GM18951 (cell line): ENCODE measurements around the gene CTSA.

Source experiments
- POLR2A ChIP-seq: IDR thresholded peaks from 4 replicates; pipeline ENCODE4 v1.6.1; 2011; ENCODE audit warnings: mild to moderate bottlenecking; ENCODE audit not compliant: insufficient read length, insufficient read depth; ENCODE audit errors: extremely low read depth
- in situ Hi-C: fragments of 300-500 bp; cut with MboI; formaldehyde crosslinking; loops from one replicate; pipeline ENCODE4 v1.12.0; 2022; ENCODE audit warnings: low sequenced_read_pairs, mixed read lengths, inconsistent platforms; ENCODE audit not compliant: unreplicated experiment

Gene CTSA

DNA sequence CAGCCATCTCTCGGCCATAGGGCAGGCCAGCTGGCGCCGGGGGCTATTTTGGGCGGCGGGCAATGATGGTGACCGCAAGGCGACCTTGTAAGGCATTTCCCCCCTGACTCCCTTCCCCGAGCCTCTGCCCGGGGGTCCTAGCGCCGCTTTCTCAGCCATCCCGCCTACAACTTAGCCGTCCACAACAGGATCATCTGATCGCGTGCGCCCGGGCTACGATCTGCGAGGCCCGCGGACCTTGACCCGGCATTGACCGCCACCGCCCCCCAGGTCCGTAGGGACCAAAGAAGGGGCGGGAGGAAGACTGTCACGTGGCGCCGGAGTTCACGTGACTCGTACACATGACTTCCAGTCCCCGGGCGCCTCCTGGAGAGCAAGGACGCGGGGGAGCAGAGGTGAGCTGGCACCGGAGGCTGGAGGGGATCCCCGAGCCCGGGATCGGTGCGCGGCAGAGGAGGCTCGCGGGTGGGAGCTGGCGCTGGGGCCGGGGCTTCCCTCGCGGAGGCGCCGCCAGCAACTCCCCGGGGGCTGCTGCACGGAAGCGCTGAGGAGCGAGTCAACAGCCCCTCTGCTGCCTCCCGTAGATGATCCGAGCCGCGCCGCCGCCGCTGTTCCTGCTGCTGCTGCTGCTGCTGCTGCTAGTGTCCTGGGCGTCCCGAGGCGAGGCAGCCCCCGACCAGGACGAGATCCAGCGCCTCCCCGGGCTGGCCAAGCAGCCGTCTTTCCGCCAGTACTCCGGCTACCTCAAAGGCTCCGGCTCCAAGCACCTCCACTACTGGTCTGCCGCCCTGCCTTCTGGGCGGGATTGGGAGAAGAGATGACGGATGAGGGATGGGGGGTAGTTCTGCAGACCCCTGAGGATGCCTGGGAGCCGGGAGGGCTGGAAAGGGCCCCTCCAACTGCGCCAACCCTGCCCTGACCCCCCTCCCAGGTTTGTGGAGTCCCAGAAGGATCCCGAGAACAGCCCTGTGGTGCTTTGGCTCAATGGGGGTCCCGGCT is at the start of gene CTSA, which contains the start of gene NEURL2:
TSS of gene CTSA (plus strand) at position 351 of the 999 bp plus-strand sequence. CDS start at position 585, 234 bp downstream.
TSS of gene NEURL2 (minus strand) at position 224 of the 999 bp plus-strand sequence. CDS start at position 7, 217 bp downstream.
- TF ChIP-seq POLR2A: peak; percentile 81
- in situ Hi-C loops: no loop called here

DNA sequence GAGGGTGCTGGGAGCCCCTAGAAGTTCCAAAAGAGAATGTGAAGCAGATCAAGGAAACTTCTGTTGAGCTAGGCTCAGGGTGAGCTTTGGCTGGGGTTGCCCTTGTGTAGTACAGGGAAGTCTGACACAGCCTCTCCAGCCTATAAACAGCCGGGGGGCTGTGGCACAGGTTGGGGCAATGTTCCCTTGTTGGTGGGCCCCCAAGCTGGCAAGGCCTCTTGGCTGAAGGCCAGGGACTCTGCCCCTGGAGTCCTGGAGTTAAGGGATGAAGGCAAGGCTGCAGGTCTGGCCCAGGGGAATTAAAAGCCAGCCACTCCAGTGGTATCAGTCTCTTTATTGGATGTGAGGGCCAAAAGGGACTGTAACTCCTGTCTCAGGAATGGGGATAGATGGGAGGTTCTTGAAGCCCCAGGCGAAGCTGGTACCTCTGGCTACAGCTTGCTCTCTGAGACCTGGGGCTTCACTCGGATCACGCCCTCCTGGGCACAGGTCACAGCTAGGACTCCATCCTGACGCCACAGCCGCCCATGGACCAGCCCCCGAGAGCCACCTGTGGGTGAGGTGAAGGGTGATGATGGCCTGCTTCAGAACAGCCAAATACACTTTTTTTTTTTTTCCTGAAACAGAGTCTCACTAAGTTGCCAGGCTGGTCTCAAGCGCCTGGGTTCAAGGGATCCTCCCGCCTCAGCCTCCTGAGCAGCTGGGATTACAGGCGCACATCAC is 49.6 kb upstream of the CTSA start:
- TF ChIP-seq POLR2A: no peak
- in situ Hi-C loops: no loop called here

DNA sequence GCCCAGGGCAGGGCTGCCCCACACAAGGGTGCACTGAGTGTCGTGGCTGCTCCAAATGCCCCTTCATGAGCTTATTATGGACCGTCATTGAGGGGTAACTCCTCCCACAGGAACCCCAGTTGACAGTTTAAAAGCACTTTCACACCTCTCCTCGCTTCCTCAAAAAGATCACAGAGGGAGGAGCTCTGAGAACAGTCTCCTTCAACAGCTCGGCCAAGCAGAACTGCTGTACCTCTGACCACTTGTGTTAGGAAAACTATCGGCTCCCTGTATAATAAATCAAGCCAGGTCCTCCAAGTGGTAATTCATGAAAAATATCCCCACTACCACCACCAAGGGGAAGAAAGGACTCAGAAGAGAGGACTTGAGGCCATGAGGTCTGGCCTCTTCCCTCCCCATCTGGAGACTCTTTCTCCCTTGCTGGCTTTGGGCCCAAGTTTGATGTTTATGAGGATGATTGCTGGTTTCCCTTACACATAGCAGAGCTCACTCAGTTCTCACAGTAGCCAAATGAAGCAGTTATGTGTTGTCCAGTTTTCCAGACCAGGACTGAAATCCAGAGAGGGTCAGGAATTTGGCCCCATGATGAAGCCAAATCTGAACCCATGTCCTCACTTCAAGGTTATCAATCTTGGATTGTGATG is 48.8 kb upstream of the CTSA start:
- in situ Hi-C loops: no loop called here
- TF ChIP-seq POLR2A: no peak

DNA sequence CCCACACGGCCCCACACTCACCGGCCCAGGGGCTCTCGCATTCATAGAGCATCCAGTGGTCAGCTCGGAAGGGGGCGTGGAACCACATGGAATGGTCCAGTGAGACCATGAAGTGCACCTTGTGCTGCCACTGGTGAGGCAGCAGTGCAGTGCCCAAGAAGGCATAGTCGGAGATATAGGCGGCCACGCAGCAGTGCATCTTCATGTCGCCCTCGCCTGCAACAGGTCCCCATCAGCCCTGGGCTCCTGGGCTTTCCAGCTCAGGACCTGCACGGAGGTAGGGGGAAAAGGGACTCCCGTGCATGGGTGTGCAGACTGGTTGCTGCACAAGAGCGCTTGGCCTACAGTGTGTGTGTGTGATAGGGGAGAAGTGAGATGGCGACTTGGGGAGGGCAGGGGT is 47.6 kb upstream of the CTSA start:
- TF ChIP-seq POLR2A: no peak
- in situ Hi-C loops: no loop called here

DNA sequence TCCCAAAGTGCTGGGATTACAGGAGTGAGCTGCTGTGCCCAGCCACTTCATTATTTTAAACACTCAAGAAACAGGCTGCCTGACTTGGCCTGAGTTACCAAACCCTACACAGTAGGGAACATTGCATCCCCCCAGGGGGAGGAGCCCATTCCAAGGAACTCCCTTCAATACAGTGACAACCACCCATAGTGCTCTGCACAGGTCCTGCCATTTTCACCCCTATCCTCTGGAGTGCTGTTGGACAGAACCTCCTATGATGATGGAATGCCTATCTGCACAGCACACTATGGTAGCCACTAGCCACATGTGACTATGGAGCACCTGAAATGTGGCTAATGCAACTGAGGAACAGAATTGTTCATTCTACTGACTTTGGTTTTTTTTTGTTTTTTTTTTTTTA is 45.7 kb upstream of the CTSA start:
- in situ Hi-C loops: no loop called here
- no peak for TF ChIP-seq POLR2A

DNA sequence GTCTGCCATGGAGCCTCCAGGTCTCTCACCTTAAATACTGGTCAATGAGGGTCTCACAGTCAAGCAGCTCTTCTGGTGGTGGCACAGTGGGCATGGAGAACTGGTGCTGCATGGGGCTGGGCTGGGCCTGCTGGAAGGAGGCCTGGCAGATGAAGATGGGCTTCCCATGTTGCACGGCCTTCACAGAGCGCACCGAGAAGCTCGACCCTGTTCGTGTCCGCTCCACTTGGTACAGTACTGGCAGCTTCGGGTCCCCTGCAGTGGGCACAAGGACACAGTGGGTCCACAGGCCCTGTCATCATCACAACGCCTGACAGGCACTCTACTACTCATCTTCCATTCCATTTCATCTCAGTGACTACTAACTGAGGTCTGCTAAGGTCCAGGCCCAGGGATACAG is 42.7 kb upstream of the CTSA start:
- no peak for TF ChIP-seq POLR2A
- in situ Hi-C loops: no loop called here

DNA sequence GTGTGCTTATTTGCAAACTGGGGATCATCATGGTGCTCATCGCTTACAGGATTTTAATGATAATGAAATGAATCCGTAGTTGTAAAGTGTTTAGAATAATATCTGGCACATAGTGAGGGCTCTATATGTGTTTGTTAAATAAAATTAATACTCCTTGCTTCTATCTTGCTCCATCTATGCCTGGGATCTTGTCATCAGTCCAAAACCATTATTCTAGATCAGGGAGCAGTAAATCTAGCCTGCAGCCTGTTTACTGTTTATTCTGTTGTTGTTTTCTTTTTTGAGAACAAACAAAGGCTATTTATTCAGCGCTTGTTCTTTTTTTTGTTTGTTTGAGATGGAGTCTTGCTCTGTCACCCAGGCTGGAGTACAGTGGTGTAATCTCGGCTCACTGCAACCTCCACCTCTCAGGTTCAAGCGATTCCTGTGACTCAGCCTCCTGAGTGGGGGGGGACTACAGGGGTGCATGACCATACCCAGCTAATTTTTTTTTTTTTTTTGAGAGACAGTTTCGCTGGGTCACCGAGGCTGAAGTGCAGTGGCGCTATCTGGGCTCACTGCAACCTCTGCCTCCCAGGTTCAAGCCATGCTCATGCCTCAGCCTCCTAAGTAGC is 42.1 kb upstream of the CTSA start:
- in situ Hi-C loops: no loop called here
- TF ChIP-seq POLR2A: no peak

DNA sequence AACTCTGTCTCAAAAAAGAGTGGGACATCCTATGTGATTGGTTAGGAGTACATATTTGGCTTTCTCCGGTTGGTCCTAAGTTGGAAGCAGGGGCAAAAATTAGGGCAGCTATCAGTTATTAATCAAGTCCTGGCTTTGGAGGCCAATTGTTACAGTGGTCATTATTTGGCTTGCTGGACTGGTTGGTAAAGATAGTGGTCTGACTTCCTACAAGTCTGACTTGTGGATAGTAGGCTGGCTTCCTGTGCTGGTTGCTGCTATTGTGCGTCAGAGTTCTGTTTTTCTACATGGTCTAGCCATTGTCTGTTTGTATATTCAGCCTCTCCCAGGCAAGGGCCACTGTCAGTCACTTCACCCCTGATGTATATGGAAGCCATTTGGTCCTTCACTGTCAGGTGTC is 40.9 kb upstream of the CTSA start:
- in situ Hi-C loops: no loop called here
- no peak for TF ChIP-seq POLR2A

DNA sequence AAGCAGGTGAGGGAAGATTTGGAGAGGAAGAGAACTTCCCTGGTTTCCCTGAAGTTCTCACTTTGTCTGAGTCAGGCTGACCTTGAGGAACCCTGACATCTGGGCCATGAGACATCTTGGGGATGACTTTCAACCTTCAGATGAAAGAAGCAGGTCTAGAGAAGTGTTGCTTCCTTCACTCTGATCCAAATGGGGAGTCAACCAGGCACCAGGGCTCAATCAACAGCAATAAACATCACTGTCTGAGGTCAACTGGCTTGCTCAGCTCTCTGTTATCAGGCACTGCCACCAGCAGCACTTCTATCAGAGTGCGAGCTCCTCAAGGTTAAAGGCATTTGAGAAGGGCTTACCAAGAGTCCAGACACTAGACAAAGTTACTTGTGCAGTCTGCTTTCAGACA is 40.2 kb upstream of the CTSA start:
- TF ChIP-seq POLR2A: no peak
- in situ Hi-C loops: no loop called here

DNA sequence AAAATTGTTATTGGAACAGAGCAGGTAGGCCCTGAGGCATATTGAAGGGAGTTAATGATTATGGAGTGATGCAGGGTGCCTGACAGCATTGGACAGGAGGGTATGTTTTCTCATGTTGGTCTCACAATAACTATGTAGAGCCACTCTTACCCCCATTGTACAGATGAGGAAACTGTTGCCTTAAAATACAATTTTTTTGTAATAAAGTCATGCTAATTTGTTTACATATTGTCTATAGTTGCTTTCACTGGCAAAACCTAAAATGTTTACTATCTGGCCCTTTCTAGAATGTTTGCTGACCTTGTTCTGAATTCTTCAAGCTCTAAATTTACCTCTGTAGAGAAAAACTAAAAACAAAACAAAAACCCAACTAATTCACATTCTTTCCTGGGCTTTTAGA is 39.6 kb upstream of the CTSA start:
- TF ChIP-seq POLR2A: no peak
- in situ Hi-C loops: no loop called here

DNA sequence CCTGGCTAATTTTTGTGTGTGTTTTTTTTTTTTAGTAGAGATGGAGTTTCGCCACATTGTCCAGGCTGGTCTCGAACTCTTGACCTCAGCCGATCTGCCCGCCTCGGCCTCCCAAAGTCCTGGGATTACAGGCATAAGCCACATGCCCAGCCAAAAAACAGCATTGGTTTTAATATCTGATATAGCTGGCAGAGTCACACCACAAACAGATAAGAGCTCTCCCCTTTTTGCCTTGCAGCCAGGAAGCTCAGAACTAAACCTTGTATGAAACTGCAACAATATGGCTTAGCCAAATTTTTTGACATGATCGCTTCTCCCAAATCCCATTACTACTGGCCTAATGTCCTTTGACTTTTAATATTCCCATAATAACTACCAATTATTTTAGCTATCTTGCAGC is 38.8 kb upstream of the CTSA start:
- in situ Hi-C loops: no loop called here
- TF ChIP-seq POLR2A: no peak

DNA sequence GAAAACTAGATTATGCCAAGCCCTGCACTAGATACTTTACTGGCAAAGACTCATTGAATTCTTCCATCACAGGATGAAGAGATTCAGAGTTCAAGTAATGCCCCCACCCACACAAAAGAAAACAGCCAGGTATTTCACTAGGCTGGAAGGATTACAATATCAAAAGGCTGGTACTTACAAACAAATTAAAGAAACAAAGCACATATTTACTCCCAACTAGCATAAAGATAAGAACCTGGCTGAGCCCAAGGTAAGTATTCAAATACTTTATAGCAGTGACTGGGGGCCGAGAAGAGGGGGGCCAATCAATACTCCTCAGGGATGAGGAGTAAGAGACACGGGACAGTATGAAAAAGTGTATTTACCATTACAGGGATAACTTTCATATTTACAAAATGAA is 37.7 kb upstream of the CTSA start:
- no peak for TF ChIP-seq POLR2A
- in situ Hi-C loops: no loop called here
